ENCODE measurements around the gene CNTNAP2. TPM values are rescaled to one million over a fixed set of nuclear protein-coding genes. Genes with fewer than 3 reads are reported as not detected.

CNTNAP2 gene
- total and polyA plus RNA-seq, 9 of the 15 experiments (the other 6 are each of a cell fraction or from before 2014, with no cell fraction given): 0.04 to 0.62 (median 0.09) TPM; not detected in 4

DNA sequence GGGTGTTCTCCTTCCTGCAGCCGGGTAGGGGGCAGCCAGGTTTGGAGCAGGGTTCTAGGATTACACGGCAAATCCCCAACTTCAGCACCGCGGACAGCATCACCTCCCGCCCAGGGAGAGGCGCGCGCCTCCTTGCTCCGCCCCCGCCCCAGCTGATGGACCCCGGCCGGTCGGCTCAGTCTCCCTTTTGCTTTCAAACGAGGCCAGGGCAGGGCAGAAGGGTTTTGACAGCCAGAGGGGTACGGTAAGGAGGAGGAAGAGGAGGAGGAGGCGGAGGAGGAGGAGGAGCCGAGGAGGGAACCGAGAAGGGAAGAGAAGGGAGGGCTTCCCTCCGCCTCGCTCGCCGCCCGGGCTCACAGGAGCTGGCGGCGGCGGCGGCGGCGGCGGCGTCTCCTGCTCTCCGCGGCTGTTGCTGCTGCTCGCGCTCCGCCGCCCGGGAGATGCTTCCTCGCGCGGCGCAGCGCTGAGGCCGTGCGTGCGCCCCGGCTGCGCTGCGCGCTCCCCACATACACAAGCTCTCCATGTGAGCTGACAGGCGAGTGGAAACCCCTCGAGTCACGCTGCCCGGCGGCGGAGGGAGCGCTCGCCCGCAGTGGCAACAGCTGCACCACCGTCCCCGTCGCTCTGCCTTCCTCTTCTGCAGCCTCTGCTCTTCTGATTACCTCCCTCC lies 615 bp upstream of the CNTNAP2 start (continued):
- TF ChIP-seq HDAC2 (IDR thresholded peaks at IDR 0.05): peak; percentile 65; the same call in 1 of the 2 replicates
- TF ChIP-seq HEY1 (CRISPR knock-in tag; IDR thresholded peaks at IDR 0.05; ENCODE audit: borderline replicate concordance): no peak
- TF ChIP-seq TEAD2 (tag; IDR thresholded peaks at IDR 0.05): no peak
- TF ChIP-seq DACH1 (IDR thresholded peaks at IDR 0.05; ENCODE audit: partially characterized antibody): peak; percentile 90
- peak in 1 of 2 experiments; percentile 66; a peak in 1 of 4 replicates for TF ChIP-seq FOXA3 (CRISPR knock-in tag; conservative IDR thresholded peaks at IDR 0.05 in 1 of 2, IDR thresholded peaks at IDR 0.05 in 1 of 2)
- TF ChIP-seq, protein P1, sequence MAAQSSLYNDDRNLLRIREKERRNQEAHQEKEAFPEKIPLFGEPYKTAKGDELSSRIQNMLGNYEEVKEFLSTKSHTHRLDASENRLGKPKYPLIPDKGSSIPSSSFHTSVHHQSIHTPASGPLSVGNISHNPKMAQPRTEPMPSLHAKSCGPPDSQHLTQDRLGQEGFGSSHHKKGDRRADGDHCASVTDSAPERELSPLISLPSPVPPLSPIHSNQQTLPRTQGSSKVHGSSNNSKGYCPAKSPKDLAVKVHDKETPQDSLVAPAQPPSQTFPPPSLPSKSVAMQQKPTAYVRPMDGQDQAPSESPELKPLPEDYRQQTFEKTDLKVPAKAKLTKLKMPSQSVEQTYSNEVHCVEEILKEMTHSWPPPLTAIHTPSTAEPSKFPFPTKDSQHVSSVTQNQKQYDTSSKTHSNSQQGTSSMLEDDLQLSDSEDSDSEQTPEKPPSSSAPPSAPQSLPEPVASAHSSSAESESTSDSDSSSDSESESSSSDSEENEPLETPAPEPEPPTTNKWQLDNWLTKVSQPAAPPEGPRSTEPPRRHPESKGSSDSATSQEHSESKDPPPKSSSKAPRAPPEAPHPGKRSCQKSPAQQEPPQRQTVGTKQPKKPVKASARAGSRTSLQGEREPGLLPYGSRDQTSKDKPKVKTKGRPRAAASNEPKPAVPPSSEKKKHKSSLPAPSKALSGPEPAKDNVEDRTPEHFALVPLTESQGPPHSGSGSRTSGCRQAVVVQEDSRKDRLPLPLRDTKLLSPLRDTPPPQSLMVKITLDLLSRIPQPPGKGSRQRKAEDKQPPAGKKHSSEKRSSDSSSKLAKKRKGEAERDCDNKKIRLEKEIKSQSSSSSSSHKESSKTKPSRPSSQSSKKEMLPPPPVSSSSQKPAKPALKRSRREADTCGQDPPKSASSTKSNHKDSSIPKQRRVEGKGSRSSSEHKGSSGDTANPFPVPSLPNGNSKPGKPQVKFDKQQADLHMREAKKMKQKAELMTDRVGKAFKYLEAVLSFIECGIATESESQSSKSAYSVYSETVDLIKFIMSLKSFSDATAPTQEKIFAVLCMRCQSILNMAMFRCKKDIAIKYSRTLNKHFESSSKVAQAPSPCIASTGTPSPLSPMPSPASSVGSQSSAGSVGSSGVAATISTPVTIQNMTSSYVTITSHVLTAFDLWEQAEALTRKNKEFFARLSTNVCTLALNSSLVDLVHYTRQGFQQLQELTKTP (IDR thresholded peaks at IDR 0.05; ENCODE audit: low read depth in 1 of 2, partially characterized antibody in 2 of 2): peak in 1 of 2 experiments; percentile 94
- TF ChIP-seq, protein P2, sequence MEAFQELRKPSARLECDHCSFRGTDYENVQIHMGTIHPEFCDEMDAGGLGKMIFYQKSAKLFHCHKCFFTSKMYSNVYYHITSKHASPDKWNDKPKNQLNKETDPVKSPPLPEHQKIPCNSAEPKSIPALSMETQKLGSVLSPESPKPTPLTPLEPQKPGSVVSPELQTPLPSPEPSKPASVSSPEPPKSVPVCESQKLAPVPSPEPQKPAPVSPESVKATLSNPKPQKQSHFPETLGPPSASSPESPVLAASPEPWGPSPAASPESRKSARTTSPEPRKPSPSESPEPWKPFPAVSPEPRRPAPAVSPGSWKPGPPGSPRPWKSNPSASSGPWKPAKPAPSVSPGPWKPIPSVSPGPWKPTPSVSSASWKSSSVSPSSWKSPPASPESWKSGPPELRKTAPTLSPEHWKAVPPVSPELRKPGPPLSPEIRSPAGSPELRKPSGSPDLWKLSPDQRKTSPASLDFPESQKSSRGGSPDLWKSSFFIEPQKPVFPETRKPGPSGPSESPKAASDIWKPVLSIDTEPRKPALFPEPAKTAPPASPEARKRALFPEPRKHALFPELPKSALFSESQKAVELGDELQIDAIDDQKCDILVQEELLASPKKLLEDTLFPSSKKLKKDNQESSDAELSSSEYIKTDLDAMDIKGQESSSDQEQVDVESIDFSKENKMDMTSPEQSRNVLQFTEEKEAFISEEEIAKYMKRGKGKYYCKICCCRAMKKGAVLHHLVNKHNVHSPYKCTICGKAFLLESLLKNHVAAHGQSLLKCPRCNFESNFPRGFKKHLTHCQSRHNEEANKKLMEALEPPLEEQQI (IDR thresholded peaks at IDR 0.05): peak; percentile 55; the same call in 1 of the 2 replicates
- TF ChIP-seq, protein P3, sequence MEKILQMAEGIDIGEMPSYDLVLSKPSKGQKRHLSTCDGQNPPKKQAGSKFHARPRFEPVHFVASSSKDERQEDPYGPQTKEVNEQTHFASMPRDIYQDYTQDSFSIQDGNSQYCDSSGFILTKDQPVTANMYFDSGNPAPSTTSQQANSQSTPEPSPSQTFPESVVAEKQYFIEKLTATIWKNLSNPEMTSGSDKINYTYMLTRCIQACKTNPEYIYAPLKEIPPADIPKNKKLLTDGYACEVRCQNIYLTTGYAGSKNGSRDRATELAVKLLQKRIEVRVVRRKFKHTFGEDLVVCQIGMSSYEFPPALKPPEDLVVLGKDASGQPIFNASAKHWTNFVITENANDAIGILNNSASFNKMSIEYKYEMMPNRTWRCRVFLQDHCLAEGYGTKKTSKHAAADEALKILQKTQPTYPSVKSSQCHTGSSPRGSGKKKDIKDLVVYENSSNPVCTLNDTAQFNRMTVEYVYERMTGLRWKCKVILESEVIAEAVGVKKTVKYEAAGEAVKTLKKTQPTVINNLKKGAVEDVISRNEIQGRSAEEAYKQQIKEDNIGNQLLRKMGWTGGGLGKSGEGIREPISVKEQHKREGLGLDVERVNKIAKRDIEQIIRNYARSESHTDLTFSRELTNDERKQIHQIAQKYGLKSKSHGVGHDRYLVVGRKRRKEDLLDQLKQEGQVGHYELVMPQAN (IDR thresholded peaks at IDR 0.05; ENCODE audit: borderline replicate concordance): peak; percentile 74
- 0 out of 2 replicates have a peak, but pooled peaks have one; percentile 21 for TF ChIP-seq ATF7 (IDR thresholded peaks at IDR 0.05)
- TF ChIP-seq MCM2 (IDR thresholded peaks at IDR 0.05; ENCODE audit: low read depth): no peak
- TF ChIP-seq FOXK1 (CRISPR knock-in tag; IDR thresholded peaks at IDR 0.05; ENCODE audit: borderline replicate concordance): 0 out of 2 replicates have a peak, but pooled peaks have one; percentile 71
- peak; percentile 87; the same call in 1 of the 2 replicates for TF ChIP-seq PRMT5 (CRISPR knock-in tag; IDR thresholded peaks at IDR 0.05)
- TF ChIP-seq, protein P4, sequence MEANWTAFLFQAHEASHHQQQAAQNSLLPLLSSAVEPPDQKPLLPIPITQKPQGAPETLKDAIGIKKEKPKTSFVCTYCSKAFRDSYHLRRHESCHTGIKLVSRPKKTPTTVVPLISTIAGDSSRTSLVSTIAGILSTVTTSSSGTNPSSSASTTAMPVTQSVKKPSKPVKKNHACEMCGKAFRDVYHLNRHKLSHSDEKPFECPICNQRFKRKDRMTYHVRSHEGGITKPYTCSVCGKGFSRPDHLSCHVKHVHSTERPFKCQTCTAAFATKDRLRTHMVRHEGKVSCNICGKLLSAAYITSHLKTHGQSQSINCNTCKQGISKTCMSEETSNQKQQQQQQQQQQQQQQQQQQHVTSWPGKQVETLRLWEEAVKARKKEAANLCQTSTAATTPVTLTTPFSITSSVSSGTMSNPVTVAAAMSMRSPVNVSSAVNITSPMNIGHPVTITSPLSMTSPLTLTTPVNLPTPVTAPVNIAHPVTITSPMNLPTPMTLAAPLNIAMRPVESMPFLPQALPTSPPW (CRISPR knock-in tag; IDR thresholded peaks at IDR 0.05): peak; percentile 66
